Skeletal muscle cell (primary cell): Measurements from ENCODE around the gene TAF9B.
"Not testable (repeated sequence)": the region's sequence is repeated elsewhere in the genome, so short reads cannot be mapped to it uniquely, and the experiment has no call there.

ENCODE experiments used
- DNase-seq: peaks from one replicate; pipeline ENCODE4 v3.0.0-alpha.2; 2010; ENCODE audit warnings: low read depth
- H3K4me3 ChIP-seq: 2 replicates; pipeline ENCODE4 v1.5.1; 2011; ENCODE audit warnings: low read depth, mild to moderate bottlenecking, control low read depth, low read length, moderate library complexity

The TAF9B gene

GRCh38 chrX:78139160-78140123 lies at the start of gene TAF9B:
Gene TAF9B, minus strand, starts transcription at chrX:78139650. Its CDS starts 39 bp downstream, at chrX:78139611.
- H3K4me3 ChIP-seq = peak within 1 kb of the TSS; percentile 60
- DNase-seq = peak; percentile 47

- no peak overlapping the region for H3K4me3 ChIP-seq
- DNase-seq = no peak
These were observed 43.4 kb upstream of the TAF9B start for GRCh38 chrX:78182881-78183280.

GRCh38 chrX:78181307-78181706 lies 41.9 kb upstream of the TAF9B start:
- no peak overlapping the region for H3K4me3 ChIP-seq
- DNase-seq = no peak

- H3K4me3 ChIP-seq = no peak overlapping the region
- DNase-seq = no peak
These were observed 28.6 kb upstream of the TAF9B start for GRCh38 chrX:78168065-78168464.

GRCh38 chrX:78165425-78165824 lies 26.0 kb upstream of the TAF9B start:
- DNase-seq = no peak
- no peak overlapping the region for H3K4me3 ChIP-seq

- not testable (repeated sequence) for DNase-seq, H3K4me3 ChIP-seq
These were observed 23.7 kb upstream of the TAF9B start for GRCh38 chrX:78163175-78163574.

- DNase-seq, H3K4me3 ChIP-seq: not testable (repeated sequence)
These were observed 21.3 kb upstream of the TAF9B start for GRCh38 chrX:78160711-78161110.

GRCh38 chrX:78157846-78158245 lies 18.4 kb upstream of the TAF9B start:
- not testable (repeated sequence) for H3K4me3 ChIP-seq, DNase-seq

GRCh38 chrX:78157373-78157772 lies 17.9 kb upstream of the TAF9B start:
- not testable (repeated sequence) for DNase-seq, H3K4me3 ChIP-seq

- not testable (repeated sequence) for DNase-seq, H3K4me3 ChIP-seq
These were observed 7.6 kb upstream of the TAF9B start for GRCh38 chrX:78147002-78147540.

GRCh38 chrX:78140206-78140605 lies 756 bp upstream of the TAF9B start:
- H3K4me3 ChIP-seq = no peak overlapping the region
- DNase-seq = no peak

- no peak overlapping the region for H3K4me3 ChIP-seq
- no peak for DNase-seq
These were observed 6.1 kb downstream of the TAF9B start for GRCh38 chrX:78133238-78133960.

- DNase-seq = no peak
- H3K4me3 ChIP-seq = no peak overlapping the region
These were observed 8.3 kb downstream of the TAF9B start for GRCh38 chrX:78131117-78131516.

- DNase-seq = no peak
- H3K4me3 ChIP-seq = no peak overlapping the region
These were observed 9.1 kb downstream of the TAF9B start for GRCh38 chrX:78130396-78130795.

GRCh38 chrX:78129714-78130113 lies 9.7 kb downstream of the TAF9B start:
- no peak for DNase-seq
- H3K4me3 ChIP-seq = no peak overlapping the region

- not testable (repeated sequence) for DNase-seq, H3K4me3 ChIP-seq
These were observed 13.7 kb downstream of the TAF9B start for GRCh38 chrX:78125781-78126180.

GRCh38 chrX:78125148-78125547 lies 14.3 kb downstream of the TAF9B start:
- H3K4me3 ChIP-seq = no peak overlapping the region
- no peak for DNase-seq

GRCh38 chrX:78124307-78124706 lies 15.1 kb downstream of the TAF9B start:
- H3K4me3 ChIP-seq = no peak overlapping the region
- DNase-seq = no peak

GRCh38 chrX:78123190-78123589 lies 16.3 kb downstream of the TAF9B start:
- no peak for DNase-seq
- H3K4me3 ChIP-seq = no peak overlapping the region

GRCh38 chrX:78119521-78120227 lies 19.8 kb downstream of the TAF9B start:
- H3K4me3 ChIP-seq = no peak overlapping the region
- no peak for DNase-seq
